HG02798 (cell line): ENCODE results near the gene LCT.
A peak's percentile ranks its signal among the peaks of the same experiment; 100 is the strongest.
"Not testable (repeated sequence)": the region's sequence is repeated elsewhere in the genome, so short reads cannot be mapped to it uniquely, and the experiment has no call there.

Experiments used
- ATAC-seq: cut with Tn5 transposase; IDR thresholded peaks from one replicate; pipeline ENCODE4 v1.9.1; 2021; ENCODE audit warnings: mild to moderate bottlenecking; ENCODE audit not compliant: unreplicated experiment, poor library complexity

Gene LCT

GRCh38 chr2:135836596-135837270, at the start of gene LCT:
TSS of gene LCT (minus strand) at chr2:135837184. CDS start at chr2:135837169, 15 bp downstream.
- no peak for ATAC-seq

GRCh38 chr2:135885709-135886108, 48.7 kb upstream of the LCT start:
- no peak for ATAC-seq

- ATAC-seq, result no peak
Measured at GRCh38 chr2:135882415-135882814, 45.4 kb upstream of the LCT start.

GRCh38 chr2:135876770-135877169, 39.8 kb upstream of the LCT start:
- not testable (repeated sequence) for ATAC-seq

- ATAC-seq, result peak; percentile 94
Measured at GRCh38 chr2:135876066-135876711, 39.2 kb upstream of the LCT start, which contains the start of gene MCM6. TSS of gene MCM6 (minus strand) at chr2:135876443. CDS start at chr2:135876365, 78 bp downstream.

GRCh38 chr2:135875491-135876065, 38.6 kb upstream of the LCT start:
- peak; percentile 57 for ATAC-seq

- no peak for ATAC-seq
Measured at GRCh38 chr2:135874777-135875365, 37.9 kb upstream of the LCT start.

GRCh38 chr2:135870571-135870970, 33.6 kb upstream of the LCT start:
- ATAC-seq, result peak; percentile 59

- ATAC-seq, result no peak
Measured at GRCh38 chr2:135863233-135863632, 26.2 kb upstream of the LCT start.

- ATAC-seq, result no peak
Measured at GRCh38 chr2:135862718-135863117, 25.7 kb upstream of the LCT start.

- no peak for ATAC-seq
Measured at GRCh38 chr2:135853401-135853800, 16.4 kb upstream of the LCT start.

GRCh38 chr2:135851858-135852257, 14.9 kb upstream of the LCT start:
- ATAC-seq, result no peak

GRCh38 chr2:135850892-135851668, 14.1 kb upstream of the LCT start:
- ATAC-seq, result no peak

GRCh38 chr2:135849087-135849486, 12.1 kb upstream of the LCT start:
- no peak for ATAC-seq

- ATAC-seq, result no peak
Measured at GRCh38 chr2:135845997-135846396, 9.0 kb upstream of the LCT start.

GRCh38 chr2:135845257-135845656, 8.3 kb upstream of the LCT start:
- no peak for ATAC-seq

GRCh38 chr2:135844301-135844895, 7.4 kb upstream of the LCT start:
- no peak for ATAC-seq

GRCh38 chr2:135843671-135844070, 6.7 kb upstream of the LCT start:
- ATAC-seq, result no peak

- peak; percentile 48 for ATAC-seq
Measured at GRCh38 chr2:135840601-135841000, 3.6 kb upstream of the LCT start.

GRCh38 chr2:135839713-135840112, 2.7 kb upstream of the LCT start:
- ATAC-seq, result no peak
